GM15510 (cell line): Measurements from ENCODE around the gene XRCC3.

ENCODE experiments used
- POLR2A ChIP-seq: IDR thresholded peaks from 3 replicates; pipeline ENCODE4 v1.6.1; 2011; ENCODE audit warnings: borderline replicate concordance; ENCODE audit not compliant: insufficient read length; ENCODE audit errors: extremely low read depth

XRCC3 gene

GRCh38 chr14:103707329-103708263 is 7.7 kb downstream of the XRCC3 start:
- TF ChIP-seq POLR2A = no peak

DNA sequence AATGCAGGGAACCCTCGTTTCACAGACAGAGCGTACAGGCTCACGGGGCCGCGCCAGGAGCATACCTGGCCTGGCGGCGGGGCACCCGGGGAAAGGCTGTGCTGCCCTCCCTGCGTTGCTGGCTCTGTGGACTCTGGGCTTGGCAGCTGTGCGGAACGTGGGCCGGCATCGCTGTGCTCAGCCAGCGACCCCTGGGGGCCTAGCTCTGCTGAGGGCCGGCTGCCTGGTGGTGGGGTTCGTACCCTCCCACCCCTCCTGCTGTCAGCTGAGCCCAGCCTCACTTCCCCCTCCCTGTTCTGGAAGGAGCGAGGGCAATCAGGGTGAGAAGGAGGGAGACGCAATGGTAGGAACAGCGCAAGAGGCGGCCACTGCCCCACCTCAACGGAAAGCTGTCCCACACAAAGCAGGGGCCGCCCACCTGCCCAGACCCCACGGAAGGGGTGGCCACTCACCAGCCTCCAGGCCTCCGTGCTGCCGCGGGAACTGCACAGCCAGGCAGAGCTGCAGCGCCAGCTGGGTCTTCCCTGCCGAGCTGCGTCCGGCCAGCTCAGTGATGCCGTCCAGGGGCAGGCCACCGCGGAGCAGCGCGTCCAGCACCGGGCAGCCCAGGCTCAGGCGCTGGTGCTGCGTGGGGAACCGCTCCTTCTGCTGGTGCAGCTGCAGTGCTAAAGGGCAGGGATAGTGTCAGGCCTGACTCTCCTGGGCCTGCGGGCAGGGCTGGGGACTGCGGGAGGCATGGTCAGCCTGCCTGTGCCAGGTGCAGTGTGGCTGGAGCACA is 8.5 kb downstream of the XRCC3 start:
- no peak for TF ChIP-seq POLR2A

GRCh38 chr14:103705504-103706284 is 9.6 kb downstream of the XRCC3 start:
- TF ChIP-seq POLR2A = no peak

GRCh38 chr14:103705118-103705503 is 10.1 kb downstream of the XRCC3 start:
- no peak for TF ChIP-seq POLR2A

DNA sequence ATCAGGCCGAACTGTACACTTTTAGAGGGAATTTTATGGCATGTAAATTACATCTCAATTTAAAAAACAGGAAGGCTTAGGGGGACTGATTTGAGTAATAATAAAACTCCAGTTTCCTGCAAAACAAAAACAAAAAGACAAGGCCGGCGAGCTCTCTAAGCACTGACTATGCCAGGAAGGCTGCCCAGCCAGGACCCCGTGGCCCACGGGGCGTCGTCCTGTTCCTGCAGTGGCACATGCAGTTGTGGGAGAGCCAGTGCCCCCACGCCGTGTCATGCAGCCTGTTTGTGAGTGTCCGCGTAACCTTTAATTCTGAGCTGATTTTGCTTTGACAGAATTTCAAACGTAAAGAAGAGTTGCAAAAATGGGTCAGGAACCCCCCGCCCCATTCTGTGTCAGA is 10.5 kb downstream of the XRCC3 start:
- no peak for TF ChIP-seq POLR2A

DNA sequence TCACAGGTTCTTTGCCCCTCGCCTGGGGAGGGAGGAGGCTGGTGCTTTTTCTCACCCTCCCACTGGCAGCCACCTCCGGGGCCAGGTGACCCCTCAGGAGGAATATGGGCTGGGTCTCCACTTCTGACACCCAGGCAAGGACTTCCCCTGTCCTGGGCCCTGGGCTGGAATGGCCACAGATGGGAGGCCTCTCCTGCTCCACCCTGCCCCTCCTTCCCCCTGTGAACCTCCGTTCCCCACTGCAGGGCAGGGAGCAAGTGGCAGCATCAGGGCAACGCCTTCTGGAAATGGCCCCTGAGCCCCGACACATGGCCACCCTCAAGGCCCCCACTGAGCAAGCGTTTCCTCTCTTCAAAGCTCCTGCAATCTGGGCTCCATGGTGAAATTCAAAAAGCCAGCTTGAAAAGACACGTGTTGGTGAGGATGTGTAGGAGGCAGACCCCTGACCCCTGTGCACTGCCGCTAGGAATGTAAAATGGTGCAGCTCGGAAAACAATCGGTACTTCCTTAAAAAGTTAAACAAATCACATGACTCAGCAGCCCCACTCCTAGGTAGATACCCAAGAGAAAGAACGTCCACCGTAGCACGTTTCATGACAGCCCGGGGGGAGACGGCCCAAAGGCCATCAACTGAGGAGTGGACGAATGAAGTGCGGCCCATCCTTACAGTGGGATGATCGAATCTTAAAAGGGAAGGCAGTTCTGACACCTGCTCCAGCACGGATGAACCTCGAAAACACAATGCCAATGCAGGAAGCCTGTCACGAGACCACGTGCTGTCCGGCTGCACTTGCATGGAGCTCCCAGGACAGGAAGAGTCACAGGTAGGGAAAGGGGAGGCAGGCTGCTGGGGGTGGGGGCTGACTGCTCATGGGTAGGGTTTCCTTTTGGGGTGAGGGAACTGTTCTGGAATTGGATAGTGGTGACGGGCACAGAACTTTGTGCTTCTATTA is 11.5 kb downstream of the XRCC3 start:
- no peak for TF ChIP-seq POLR2A

DNA sequence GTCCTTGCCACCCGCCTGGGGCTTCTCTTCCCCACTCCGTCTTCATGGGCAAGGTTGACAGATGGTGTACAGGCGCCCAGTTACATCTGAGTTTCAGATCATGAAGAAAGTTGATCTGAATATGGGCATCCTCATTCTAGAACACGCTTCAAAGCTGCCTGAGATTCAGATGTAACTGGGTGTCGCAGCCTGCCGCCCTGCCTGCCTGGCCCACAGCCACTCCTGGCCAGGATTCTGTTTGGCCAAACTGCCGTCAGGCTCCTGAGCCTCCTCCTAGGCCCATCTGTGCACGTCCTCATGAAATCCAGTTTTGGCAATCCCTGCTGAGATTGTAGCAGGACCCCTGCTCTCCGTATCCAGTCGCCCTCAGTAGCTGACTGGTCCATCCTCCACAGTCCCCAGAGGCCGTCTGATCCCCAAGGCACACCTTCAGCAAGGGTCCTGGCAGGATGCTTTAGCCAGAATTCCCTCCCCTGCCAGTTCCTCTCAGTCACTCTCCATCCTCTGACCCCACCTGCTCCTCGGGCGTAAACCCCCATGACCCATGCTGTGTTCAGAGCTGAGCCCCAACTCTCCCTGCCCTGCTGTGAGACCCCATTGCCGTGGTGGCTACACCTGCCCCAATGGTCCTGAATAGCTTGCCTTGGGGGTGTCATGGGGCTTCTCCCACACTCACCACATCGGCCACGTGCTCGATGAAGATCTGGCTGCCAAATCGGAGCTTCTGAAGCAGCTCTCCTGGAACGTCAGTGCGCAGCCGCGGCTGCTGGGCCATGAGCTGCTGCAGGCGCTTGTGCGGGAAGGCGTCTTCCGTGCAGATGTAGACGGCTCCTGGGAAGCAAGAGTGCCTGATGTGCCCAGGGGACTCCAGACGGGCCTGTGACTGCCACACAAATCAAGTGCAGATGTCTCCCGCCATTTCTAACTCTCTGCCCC is 12.5 kb downstream of the XRCC3 start:
- TF ChIP-seq POLR2A = peak; percentile 18

GRCh38 chr14:103702095-103702494 is 13.2 kb downstream of the XRCC3 start:
- TF ChIP-seq POLR2A = no peak

DNA sequence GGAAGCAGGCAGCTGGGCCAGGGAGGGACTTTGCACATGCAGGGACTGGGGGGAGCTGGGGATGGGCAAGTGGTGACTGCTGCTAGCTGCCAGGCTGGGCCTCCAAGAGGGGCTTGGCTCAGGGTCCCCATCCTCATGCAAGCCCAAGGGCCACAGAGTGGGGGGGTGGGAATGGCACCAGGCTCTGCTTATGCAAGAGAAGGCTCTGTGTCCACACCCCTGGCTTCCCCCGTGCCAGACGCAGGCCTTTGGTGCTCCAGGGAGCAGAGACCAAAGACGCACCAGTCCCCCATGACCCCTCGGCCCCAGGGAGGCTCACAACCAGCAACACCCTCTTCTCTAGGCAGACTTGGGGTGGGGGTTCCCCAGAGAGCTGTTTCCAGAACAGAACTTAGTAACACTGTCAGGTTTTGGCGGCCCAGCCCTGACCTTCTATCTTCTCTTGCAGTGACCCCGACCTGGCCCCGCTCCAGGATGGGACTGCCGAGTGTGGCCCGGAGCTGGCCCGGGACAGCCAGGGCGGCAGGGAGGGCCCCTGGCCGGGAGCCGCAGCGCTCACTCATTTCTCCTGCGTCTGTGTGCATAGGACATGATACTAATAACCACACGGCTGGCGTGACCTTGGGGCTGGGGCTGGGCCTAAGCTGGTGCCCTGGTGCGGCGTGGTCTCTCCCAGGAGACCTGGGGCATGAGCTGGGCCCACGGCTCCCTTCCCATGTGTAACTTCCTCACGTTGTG is 14.3 kb downstream of the XRCC3 start:
- no peak for TF ChIP-seq POLR2A

DNA sequence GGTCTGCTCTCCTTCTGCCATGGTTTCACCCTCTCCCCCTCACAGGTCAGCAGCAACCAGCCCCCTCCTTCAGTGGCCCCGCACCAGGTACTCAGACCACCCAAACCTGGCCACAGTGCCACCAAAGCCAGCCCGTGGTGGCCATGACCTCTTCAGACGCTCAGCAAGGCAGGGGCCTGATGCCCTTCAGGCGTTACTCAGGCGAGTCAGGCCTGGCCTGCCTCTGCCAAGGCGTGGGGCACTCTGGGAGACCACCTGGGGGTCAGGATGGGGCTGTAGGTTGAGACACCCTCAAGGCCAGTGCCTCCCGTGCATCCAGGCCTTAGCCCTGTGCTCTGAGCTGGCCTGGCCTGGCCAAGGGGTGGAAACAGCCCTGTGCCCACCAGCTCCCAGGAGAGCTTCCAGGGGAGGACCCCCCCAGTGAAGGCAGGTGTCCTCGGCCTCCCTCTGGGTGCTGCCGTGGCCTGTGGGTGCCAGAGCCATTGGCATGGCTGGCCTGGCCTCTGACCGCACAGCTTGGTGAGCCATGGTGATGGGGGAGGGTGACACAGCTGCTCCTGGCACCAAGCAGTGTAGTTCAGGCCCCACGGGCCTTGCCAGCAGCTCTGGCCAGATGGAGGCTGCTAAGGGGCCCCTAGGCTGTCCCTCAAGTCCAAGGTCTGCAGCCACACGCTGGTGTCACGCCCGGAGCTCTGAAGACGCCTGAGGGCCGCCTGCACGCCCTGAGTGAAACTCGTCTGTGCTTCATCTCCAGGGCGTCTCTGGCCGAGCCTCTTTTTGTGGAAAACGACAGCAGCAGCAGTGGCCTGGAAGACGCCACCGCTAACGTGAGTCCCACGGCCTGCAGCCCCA is 15.1 kb downstream of the XRCC3 start:
- no peak for TF ChIP-seq POLR2A

- TF ChIP-seq POLR2A = no peak
These were observed 16.0 kb downstream of the XRCC3 start for GRCh38 chr14:103699261-103699661.
